Esophagus squamous epithelium (tissue), 4 donors: ENCODE data around the gene TTC16.

Experiments
- CTCF ChIP-seq, 6 experiments: fragments of 450-650 bp in 4 of 6; fragments of 200-600 bp in 2 of 6; sonication (generic) in 2 of 6; IDR thresholded peaks; one replicate each; pipeline ENCODE4 v1.5.1; 2016 to 2019; ENCODE audit warnings: antibody characterized with exemption in 6 of 6, mild to moderate bottlenecking in 4 of 6, moderate library complexity in 4 of 6
- POLR2A ChIP-seq, 4 donors: fragments of 450-650 bp; IDR thresholded peaks; one replicate each; pipeline ENCODE4 v1.6.1; 2017; ENCODE audit warnings: antibody characterized with exemption in 4 of 4, mild to moderate bottlenecking in 4 of 4, moderate library complexity in 3 of 4

GRCh38 chr9:127769101-127769500, 53.2 kb downstream of the TTC16 start:
- TF ChIP-seq CTCF (IDR thresholded peaks at IDR 0.05) (no peak), POLR2A (IDR thresholded peaks at IDR 0.05) (no peak)
